ENCODE data around the gene MYO9B.

DNA sequence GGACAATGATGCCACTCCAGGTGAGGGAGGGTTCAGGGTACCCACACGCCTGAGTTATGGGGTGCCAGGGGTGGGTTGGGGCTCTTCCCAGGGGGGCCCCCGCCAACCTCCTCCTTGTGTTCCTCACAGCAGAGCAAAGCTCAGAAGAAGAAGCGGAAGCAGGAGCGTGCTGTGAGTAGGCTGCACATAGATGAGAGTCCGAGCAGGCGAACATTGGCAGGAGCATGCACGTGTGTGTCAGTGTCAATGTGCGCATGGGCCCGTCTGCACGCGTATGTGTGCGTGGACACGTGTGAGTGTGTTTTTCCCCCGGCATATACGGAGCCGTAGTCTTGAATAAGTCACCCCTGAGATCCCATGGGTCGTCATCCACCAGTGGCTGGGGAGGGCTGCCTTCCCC, 127.1 kb downstream of the MYO9B start:
- TF ChIP-seq, protein P1, sequence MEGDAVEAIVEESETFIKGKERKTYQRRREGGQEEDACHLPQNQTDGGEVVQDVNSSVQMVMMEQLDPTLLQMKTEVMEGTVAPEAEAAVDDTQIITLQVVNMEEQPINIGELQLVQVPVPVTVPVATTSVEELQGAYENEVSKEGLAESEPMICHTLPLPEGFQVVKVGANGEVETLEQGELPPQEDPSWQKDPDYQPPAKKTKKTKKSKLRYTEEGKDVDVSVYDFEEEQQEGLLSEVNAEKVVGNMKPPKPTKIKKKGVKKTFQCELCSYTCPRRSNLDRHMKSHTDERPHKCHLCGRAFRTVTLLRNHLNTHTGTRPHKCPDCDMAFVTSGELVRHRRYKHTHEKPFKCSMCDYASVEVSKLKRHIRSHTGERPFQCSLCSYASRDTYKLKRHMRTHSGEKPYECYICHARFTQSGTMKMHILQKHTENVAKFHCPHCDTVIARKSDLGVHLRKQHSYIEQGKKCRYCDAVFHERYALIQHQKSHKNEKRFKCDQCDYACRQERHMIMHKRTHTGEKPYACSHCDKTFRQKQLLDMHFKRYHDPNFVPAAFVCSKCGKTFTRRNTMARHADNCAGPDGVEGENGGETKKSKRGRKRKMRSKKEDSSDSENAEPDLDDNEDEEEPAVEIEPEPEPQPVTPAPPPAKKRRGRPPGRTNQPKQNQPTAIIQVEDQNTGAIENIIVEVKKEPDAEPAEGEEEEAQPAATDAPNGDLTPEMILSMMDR (IDR thresholded peaks at IDR 0.05; ENCODE audit: insufficient read depth, low read length, poor library complexity, severe bottlenecking) = no peak
- TF ChIP-seq EZH2phosphoT487 (conservative IDR thresholded peaks at IDR 0.05; ENCODE audit: low read length) = no peak
